ENCODE data around the gene DYNC1I1.
A peak's percentile ranks its signal among the peaks of the same experiment; 100 is the strongest.

DYNC1I1 gene

GRCh38 chr7:96131525-96131924, 359.2 kb downstream of the DYNC1I1 start:
- no peaks in the 10 kb centered on the region for H4K20me1 ChIP-seq (ENCODE audit: insufficient read depth, low read length, poor library complexity, severe bottlenecking)
- H3K9ac ChIP-seq (ENCODE audit: low read depth, low read length, poor library complexity, severe bottlenecking), result no peak overlapping the region
- H3F3A ChIP-seq (ENCODE audit: low read depth), result no peaks in the 10 kb centered on the region
- peak; percentile 40 for TF ChIP-seq CTCF (conservative IDR thresholded peaks at IDR 0.05; ENCODE audit: low read length)
- TF ChIP-seq EZH2phosphoT487 (IDR thresholded peaks at IDR 0.05; ENCODE audit: borderline replicate concordance), result no peak
- H3K36me3 ChIP-seq (ENCODE audit: insufficient read depth, low read length), result peaks cover 8% of the 10 kb centered on the region; the same call in 1 of the 2 replicates
- no peaks in the 10 kb centered on the region for H3K4me1 ChIP-seq (ENCODE audit: insufficient read depth, low read length, poor library complexity, severe bottlenecking)
- no peaks in the 10 kb centered on the region for H3K9me3 ChIP-seq (ENCODE audit: insufficient read depth, low read depth, low read length)
- H3K79me2 ChIP-seq (ENCODE audit: insufficient read depth, low read length), result no peaks in the 10 kb centered on the region
- H3K4me2 ChIP-seq (ENCODE audit: low read depth, low read length, poor library complexity, severe bottlenecking), result no peak overlapping the region
- H3K4me3 ChIP-seq (ENCODE audit: low read length, poor library complexity, severe bottlenecking), result no peak overlapping the region
- no peaks in the 10 kb centered on the region for H3K9me2 ChIP-seq (replicated peaks; ENCODE audit: low read depth, low read length)
- H2AFZ ChIP-seq (ENCODE audit: low read length), result no peak overlapping the region
- no peaks in the 10 kb centered on the region for H3K27me3 ChIP-seq (ENCODE audit: insufficient read depth, low read length, poor library complexity, severe bottlenecking)

GRCh38 chr7:96135241-96135640, 362.9 kb downstream of the DYNC1I1 start:
- Histone ChIP-seq H3K36me3 (ENCODE audit: insufficient read depth, low read length) (peaks cover 8% of the 10 kb centered on the region; the same call in 1 of the 2 replicates), H3K79me2 (ENCODE audit: insufficient read depth, low read length) (no peaks in the 10 kb centered on the region), H3K27me3 (ENCODE audit: insufficient read depth, low read length, poor library complexity, severe bottlenecking) (no peaks in the 10 kb centered on the region), H3K9me2 (replicated peaks; ENCODE audit: low read depth, low read length) (no peaks in the 10 kb centered on the region), H3K9ac (ENCODE audit: low read depth, low read length, poor library complexity, severe bottlenecking) (no peak overlapping the region), H3K9me3 (ENCODE audit: insufficient read depth, low read depth, low read length) (no peaks in the 10 kb centered on the region), H3K4me2 (ENCODE audit: low read depth, low read length, poor library complexity, severe bottlenecking) (no peak overlapping the region), H2AFZ (ENCODE audit: low read length) (no peak overlapping the region), H4K20me1 (ENCODE audit: insufficient read depth, low read length, poor library complexity, severe bottlenecking) (no peaks in the 10 kb centered on the region), H3K4me3 (ENCODE audit: low read length, poor library complexity, severe bottlenecking) (no peak overlapping the region), H3F3A (ENCODE audit: low read depth) (no peaks in the 10 kb centered on the region), H3K4me1 (ENCODE audit: insufficient read depth, low read length, poor library complexity, severe bottlenecking) (no peaks in the 10 kb centered on the region)
- TF ChIP-seq CTCF (conservative IDR thresholded peaks at IDR 0.05; ENCODE audit: low read length), result no peak
- TF ChIP-seq EZH2phosphoT487 (IDR thresholded peaks at IDR 0.05; ENCODE audit: borderline replicate concordance), result no peak

GRCh38 chr7:96136600-96137239, 364.4 kb downstream of the DYNC1I1 start:
- Histone ChIP-seq H3K27me3 (ENCODE audit: insufficient read depth, low read length, poor library complexity, severe bottlenecking) (no peaks in the 10 kb centered on the region), H4K20me1 (ENCODE audit: insufficient read depth, low read length, poor library complexity, severe bottlenecking) (no peaks in the 10 kb centered on the region), H3F3A (ENCODE audit: low read depth) (no peaks in the 10 kb centered on the region), H2AFZ (ENCODE audit: low read length) (no peak overlapping the region), H3K9me3 (ENCODE audit: insufficient read depth, low read depth, low read length) (no peaks in the 10 kb centered on the region), H3K79me2 (ENCODE audit: insufficient read depth, low read length) (no peaks in the 10 kb centered on the region), H3K4me1 (ENCODE audit: insufficient read depth, low read length, poor library complexity, severe bottlenecking) (no peaks in the 10 kb centered on the region), H3K4me3 (ENCODE audit: low read length, poor library complexity, severe bottlenecking) (no peak overlapping the region), H3K9me2 (replicated peaks; ENCODE audit: low read depth, low read length) (no peaks in the 10 kb centered on the region), H3K36me3 (ENCODE audit: insufficient read depth, low read length) (peaks cover 6% of the 10 kb centered on the region; the same call in 1 of the 2 replicates), H3K4me2 (ENCODE audit: low read depth, low read length, poor library complexity, severe bottlenecking) (no peak overlapping the region), H3K9ac (ENCODE audit: low read depth, low read length, poor library complexity, severe bottlenecking) (no peak overlapping the region)
- TF ChIP-seq EZH2phosphoT487 (IDR thresholded peaks at IDR 0.05; ENCODE audit: borderline replicate concordance) (no peak), CTCF (conservative IDR thresholded peaks at IDR 0.05; ENCODE audit: low read length) (no peak)

All from Loucy (cell line).